Common myeloid progenitor, CD34-positive (primary cell): ENCODE measurements around the gene CACNG1.

ENCODE experiments used
- CTCF ChIA-PET: fragments of 350-600 bp; sonication (Branson Sonifier 250); formaldehyde crosslinking; loops from one replicate; lab custom pipeline; 2021; ENCODE audit warnings: antibody characterized with exemption; lab: Charles Lee
- POLR2A ChIA-PET: fragments of 350-600 bp; sonication (Branson Sonifier 250); formaldehyde crosslinking; loops from one replicate; lab custom pipeline; 2021; ENCODE audit warnings: antibody characterized with exemption; lab: Charles Lee
- DNase-seq, 3 donors: peaks; one replicate each; pipeline versions ENCODE4 v3.0.0 to v3.0.0-alpha.2; 2013
- H3K27ac ChIP-seq, 2 experiments: 1 replicate in 1 of 2; 2 replicates in 1 of 2; pipeline ENCODE4 v1.7.0; 2013; ENCODE audit warnings: inconsistent platforms in 2 of 2, low read length in 2 of 2, mild to moderate bottlenecking in 2 of 2, low read depth in 1 of 2, moderate library complexity in 1 of 2; ENCODE audit not compliant: severe bottlenecking in 2 of 2, insufficient read depth in 1 of 2, poor library complexity in 1 of 2
- H3K27me3 ChIP-seq, 5 experiments: replicated peaks in 2 of 5; 1 replicate in 3 of 5; 2 replicates in 2 of 5; pipeline versions ENCODE4 v1.6.1 to v1.7.0; 2013; ENCODE audit warnings: low read length in 4 of 5, mild to moderate bottlenecking in 2 of 5, moderate library complexity in 2 of 5, inconsistent platforms in 1 of 5; ENCODE audit not compliant: insufficient read depth in 5 of 5, control insufficient read depth in 4 of 5
- H3K36me3 ChIP-seq, 4 experiments: 1 replicate in 2 of 4; 2 replicates in 2 of 4; pipeline versions ENCODE4 v1.6.1 to v1.7.0; 2013; ENCODE audit warnings: low read length in 3 of 4, control low read depth in 1 of 4, mild to moderate bottlenecking in 1 of 4; ENCODE audit not compliant: control insufficient read depth in 4 of 4, insufficient read depth in 4 of 4
- H3K4me1 ChIP-seq, 4 experiments: 1 replicate in 3 of 4; 2 replicates in 1 of 4; pipeline versions ENCODE4 v1.6.1 to v1.7.1; 2013; ENCODE audit warnings: low read length in 3 of 4, mild to moderate bottlenecking in 3 of 4, control low read depth in 1 of 4, inconsistent platforms in 1 of 4, moderate library complexity in 1 of 4; ENCODE audit not compliant: control insufficient read depth in 4 of 4, insufficient read depth in 4 of 4; ENCODE audit errors: control extremely low read depth in 1 of 4
- H3K4me3 ChIP-seq, 7 experiments: 1 replicate in 4 of 7; 2 replicates in 3 of 7; pipeline versions ENCODE4 v1.5.1 to v1.7.0; 2013; ENCODE audit warnings: mild to moderate bottlenecking in 7 of 7, low read length in 6 of 7, moderate library complexity in 6 of 7, inconsistent platforms in 2 of 7, low read depth in 2 of 7, control low read depth in 1 of 7; ENCODE audit not compliant: insufficient read depth in 4 of 7, control insufficient read depth in 1 of 7; ENCODE audit errors: extremely low read depth in 1 of 7
- H3K9me3 ChIP-seq, 5 experiments: 1 replicate in 4 of 5; 2 replicates in 1 of 5; pipeline versions ENCODE4 v1.6.1 to v1.7.1; 2013; ENCODE audit warnings: low read length in 4 of 5, mild to moderate bottlenecking in 2 of 5, inconsistent platforms in 1 of 5, low read depth in 1 of 5, moderate library complexity in 1 of 5; ENCODE audit not compliant: control insufficient read depth in 4 of 5, insufficient read depth in 2 of 5; ENCODE audit errors: control extremely low read depth in 1 of 5
- WGBS: methylation state at CpG from one replicate; pipeline ENCODE4 v1.1.5; 2013; ENCODE audit not compliant: insufficient coverage; 5-methylcytosine and 5-hydroxymethylcytosine counted together

The CACNG1 gene

GRCh38 chr17:67008101-67008500 lies 36.3 kb upstream of the CACNG1 start:
- DNase-seq: no peak
- ChIA-PET CTCF (no interaction called here), POLR2A (no interaction called here)
- H3K27me3 ChIP-seq: peaks cover 0 to 18% (median 0%) of the 10 kb centered on the region in 5 experiments
- H3K4me3 ChIP-seq: no peak overlapping the region
- H3K9me3 ChIP-seq: peaks cover 0 to 13% (median 5%) of the 10 kb centered on the region in 5 experiments
- WGBS: 97% methylated on average over 5 of the region's 6 CpGs
- no peaks in the 10 kb centered on the region for H3K4me1 ChIP-seq
- no peak overlapping the region for H3K27ac ChIP-seq
- no peaks in the 10 kb centered on the region for H3K36me3 ChIP-seq

- DNase-seq: no peak
- WGBS: 85% methylated on average over 8 of the region's 9 CpGs
- CTCF ChIA-PET: no interaction called here
- Histone ChIP-seq H3K27ac (no peak overlapping the region), H3K4me3 (no peak overlapping the region), H3K27me3 (peaks cover 0 to 6% (median 0%) of the 10 kb centered on the region in 5 experiments), H3K4me1 (no peaks in the 10 kb centered on the region), H3K9me3 (peaks cover 0 to 13% (median 5%) of the 10 kb centered on the region in 5 experiments), H3K36me3 (no peaks in the 10 kb centered on the region)
- POLR2A ChIA-PET: no interaction called here
These were observed 32.7 kb upstream of the CACNG1 start for GRCh38 chr17:67011527-67012175.

GRCh38 chr17:67013891-67014290 lies 30.5 kb upstream of the CACNG1 start:
- no peak for DNase-seq
- Histone ChIP-seq H3K27ac (no peak overlapping the region), H3K9me3 (peaks cover 0 to 9% (median 5%) of the 10 kb centered on the region in 5 experiments), H3K4me3 (no peak overlapping the region), H3K4me1 (no peaks in the 10 kb centered on the region), H3K36me3 (no peaks in the 10 kb centered on the region), H3K27me3 (peaks cover 0 to 6% (median 0%) of the 10 kb centered on the region in 5 experiments)
- POLR2A ChIA-PET: no interaction called here
- 96% methylated on average over 8 of the region's 8 CpGs for WGBS
- CTCF ChIA-PET: no interaction called here

GRCh38 chr17:67015001-67015400 lies 29.4 kb upstream of the CACNG1 start:
- CTCF ChIA-PET: no interaction called here
- H3K9me3 ChIP-seq: peaks cover 0 to 2% (median 0%) of the 10 kb centered on the region in 5 experiments
- H3K27ac ChIP-seq: no peak overlapping the region
- no peaks in the 10 kb centered on the region for H3K4me1 ChIP-seq
- peaks cover 0 to 6% (median 0%) of the 10 kb centered on the region in 5 experiments for H3K27me3 ChIP-seq
- H3K4me3 ChIP-seq: no peak overlapping the region
- POLR2A ChIA-PET: no interaction called here
- DNase-seq: no peak
- WGBS: 98% methylated on average over 11 of the region's 11 CpGs
- H3K36me3 ChIP-seq: no peaks in the 10 kb centered on the region

GRCh38 chr17:67016039-67016762 lies 28.2 kb upstream of the CACNG1 start:
- H3K27me3 ChIP-seq: peaks cover 0 to 4% (median 0%) of the 10 kb centered on the region in 5 experiments
- no peak for DNase-seq
- no peaks in the 10 kb centered on the region for H3K4me1 ChIP-seq
- CTCF ChIA-PET: no interaction called here
- no peaks in the 10 kb centered on the region for H3K9me3 ChIP-seq
- WGBS: 77% methylated on average over 16 of the region's 17 CpGs
- H3K27ac ChIP-seq: no peak overlapping the region
- POLR2A ChIA-PET: no interaction called here
- H3K36me3 ChIP-seq: no peaks in the 10 kb centered on the region
- no peak overlapping the region for H3K4me3 ChIP-seq

- Histone ChIP-seq H3K4me3 (no peak overlapping the region), H3K4me1 (no peaks in the 10 kb centered on the region), H3K27me3 (peaks cover 0 to 4% (median 0%) of the 10 kb centered on the region in 5 experiments), H3K36me3 (no peaks in the 10 kb centered on the region), H3K27ac (no peak overlapping the region), H3K9me3 (no peaks in the 10 kb centered on the region)
- DNase-seq: no peak
- ChIA-PET CTCF (no interaction called here), POLR2A (no interaction called here)
- 90% methylated on average over 13 of the region's 14 CpGs for WGBS
These were observed 26.4 kb upstream of the CACNG1 start for GRCh38 chr17:67017910-67018309.
